Panc1 (cell line): Measurements from ENCODE around the gene SELENOM. TPM values are rescaled to one million over a fixed set of nuclear protein-coding genes. Genes with fewer than 3 reads are reported as not detected.

ENCODE experiments used
- ATAC-seq: fragments of 200-7000 bp; cut with Tn5 transposase; 2 replicates; pipeline ENCODE4 v1.9.1; 2020; ENCODE audit warnings: mild to moderate bottlenecking, moderate library complexity
- BruUV-seq: library from RNA; stranded (reverse); fragments of 400-500 nt; replicated peaks from 2 replicates; lab custom pipeline; 2021; lab: Mats Ljungman, UMichigan
- CTCF ChIA-PET: fragments of 300-600 bp; sonication (Branson Sonifier 250); formaldehyde crosslinking; loops from one replicate; lab custom pipeline; 2022; ENCODE audit warnings: antibody characterized with exemption; lab: Charles Lee
- POLR2A ChIA-PET: fragments of 300-600 bp; sonication (Branson Sonifier 250); formaldehyde crosslinking; loops from one replicate; lab custom pipeline; 2022; ENCODE audit warnings: antibody characterized with exemption; lab: Charles Lee
- DNase-seq: peaks from one replicate; pipeline ENCODE4 v3.0.0-alpha.2; 2010; ENCODE audit warnings: low read depth, low spot score
- H3K27ac ChIP-seq: 2 replicates; pipeline ENCODE4 v1.5.1; 2011; ENCODE audit warnings: mild to moderate bottlenecking, low read length, inconsistent platforms
- H3K27me3 ChIP-seq: fragments of 200-500 bp; sonication (Bioruptor generic); 2 replicates; pipeline ENCODE4 v1.6.0; 2014; ENCODE audit warnings: low read length, inconsistent platforms; ENCODE audit not compliant: control insufficient read depth, insufficient read depth
- H3K36me3 ChIP-seq: fragments of 200-500 bp; sonication (Bioruptor generic); 2 replicates; pipeline ENCODE4 v1.5.1; 2014; ENCODE audit warnings: inconsistent platforms, mild to moderate bottlenecking, low read length, moderate library complexity; ENCODE audit not compliant: control insufficient read depth, insufficient read depth
- H3K4me1 ChIP-seq: 2 replicates; pipeline ENCODE4 v1.5.1; 2011; ENCODE audit warnings: inconsistent platforms, mild to moderate bottlenecking, low read length, moderate library complexity; ENCODE audit not compliant: control insufficient read depth, insufficient read depth
- H3K4me3 ChIP-seq, 2 experiments: 2 replicates each; pipeline ENCODE4 v1.5.1; 2011 to 2012; ENCODE audit warnings: low read depth in 2 of 2, low read length in 2 of 2, mild to moderate bottlenecking in 2 of 2, inconsistent platforms in 1 of 2, moderate library complexity in 1 of 2
- H3K9me3 ChIP-seq: fragments of 200-500 bp; sonication (Bioruptor generic); 2 replicates; pipeline ENCODE4 v1.5.1; 2014; ENCODE audit warnings: low read depth, mild to moderate bottlenecking, inconsistent platforms, low read length, moderate library complexity; ENCODE audit not compliant: control insufficient read depth, insufficient read depth
- CTCF ChIP-seq: fragments of 450-650 bp; IDR thresholded peaks from 2 replicates; pipeline ENCODE4 v1.5.1; 2017; ENCODE audit warnings: mild to moderate bottlenecking
- POLR2AphosphoS5 ChIP-seq: IDR thresholded peaks from 2 replicates; pipeline ENCODE4 v1.6.1; 2012; ENCODE audit warnings: mild to moderate bottlenecking, low read depth, low read length, moderate library complexity
- SIN3A ChIP-seq: IDR thresholded peaks from 2 replicates; pipeline ENCODE4 v1.6.1; 2012; ENCODE audit warnings: low read depth, mild to moderate bottlenecking, low read length, moderate library complexity, borderline replicate concordance; ENCODE audit not compliant: insufficient read depth
- TCF7L2 ChIP-seq: IDR thresholded peaks from 2 replicates; pipeline ENCODE4 v1.6.1; 2011; ENCODE audit warnings: mild to moderate bottlenecking, low read depth, low read length, inconsistent platforms
- in situ Hi-C: cut with HindIII; loops from 2 replicates; pipeline ENCODE4 v1.10.0; 2016; ENCODE audit warnings: low sequenced_read_pairs, low pct_unique_long_range_greater_than_20kb
- intact Hi-C: fragments of 100-400 bp; cut with micrococcal nuclease; formaldehyde crosslinking; loops from one replicate; pipeline ENCODE4 v1.10.0; 2022; ENCODE audit not compliant: unreplicated experiment
- total RNA-seq: library from RNA; stranded (reverse); gene quantifications from one replicate; pipeline ENCODE4 v1.2.1, GENCODE V29; 2021; ENCODE audit not compliant: unreplicated experiment
- TF ChIP-seq, protein P1 (sequence below), 2 experiments: IDR thresholded peaks; 2 replicates each; pipeline ENCODE4 v1.6.1; 2011 to 2012; ENCODE audit warnings: low read depth in 2 of 2, control low read depth in 1 of 2, low read length in 1 of 2, mild to moderate bottlenecking in 1 of 2, moderate library complexity in 1 of 2; ENCODE audit not compliant: insufficient read depth in 1 of 2

Gene SELENOM
- total RNA-seq, 1 experiment from 2014 or later: 84.4 TPM

GRCh38 chr22:31090217-31091085, 16.9 kb downstream of the SELENOM start:
- CTCF ChIA-PET: interaction anchor here (0.6 kb wide), 1 partner anchor 170 kb away, joined by 7 read pairs; no protein-coding TSS in a partner anchor
- in situ Hi-C loops: no loop called here
- intact Hi-C loops: no loop called here

More at GRCh38 chr22:31090217-31091085, 16.9 kb downstream of the SELENOM start:
- Histone ChIP-seq H3K36me3 (no peaks in the 10 kb centered on the region), H3K27me3 (no peaks in the 10 kb centered on the region), H3K4me1 (peaks cover 3% of the 10 kb centered on the region; the same call in 1 of the 2 replicates), H3K4me3 (no peak overlapping the region), H3K9me3 (no peaks in the 10 kb centered on the region), H3K27ac (no peak overlapping the region)
- TF ChIP-seq TCF7L2: no peak
- no peak for TF ChIP-seq POLR2AphosphoS5
- no peak for TF ChIP-seq SIN3A
- TF ChIP-seq, protein P1, sequence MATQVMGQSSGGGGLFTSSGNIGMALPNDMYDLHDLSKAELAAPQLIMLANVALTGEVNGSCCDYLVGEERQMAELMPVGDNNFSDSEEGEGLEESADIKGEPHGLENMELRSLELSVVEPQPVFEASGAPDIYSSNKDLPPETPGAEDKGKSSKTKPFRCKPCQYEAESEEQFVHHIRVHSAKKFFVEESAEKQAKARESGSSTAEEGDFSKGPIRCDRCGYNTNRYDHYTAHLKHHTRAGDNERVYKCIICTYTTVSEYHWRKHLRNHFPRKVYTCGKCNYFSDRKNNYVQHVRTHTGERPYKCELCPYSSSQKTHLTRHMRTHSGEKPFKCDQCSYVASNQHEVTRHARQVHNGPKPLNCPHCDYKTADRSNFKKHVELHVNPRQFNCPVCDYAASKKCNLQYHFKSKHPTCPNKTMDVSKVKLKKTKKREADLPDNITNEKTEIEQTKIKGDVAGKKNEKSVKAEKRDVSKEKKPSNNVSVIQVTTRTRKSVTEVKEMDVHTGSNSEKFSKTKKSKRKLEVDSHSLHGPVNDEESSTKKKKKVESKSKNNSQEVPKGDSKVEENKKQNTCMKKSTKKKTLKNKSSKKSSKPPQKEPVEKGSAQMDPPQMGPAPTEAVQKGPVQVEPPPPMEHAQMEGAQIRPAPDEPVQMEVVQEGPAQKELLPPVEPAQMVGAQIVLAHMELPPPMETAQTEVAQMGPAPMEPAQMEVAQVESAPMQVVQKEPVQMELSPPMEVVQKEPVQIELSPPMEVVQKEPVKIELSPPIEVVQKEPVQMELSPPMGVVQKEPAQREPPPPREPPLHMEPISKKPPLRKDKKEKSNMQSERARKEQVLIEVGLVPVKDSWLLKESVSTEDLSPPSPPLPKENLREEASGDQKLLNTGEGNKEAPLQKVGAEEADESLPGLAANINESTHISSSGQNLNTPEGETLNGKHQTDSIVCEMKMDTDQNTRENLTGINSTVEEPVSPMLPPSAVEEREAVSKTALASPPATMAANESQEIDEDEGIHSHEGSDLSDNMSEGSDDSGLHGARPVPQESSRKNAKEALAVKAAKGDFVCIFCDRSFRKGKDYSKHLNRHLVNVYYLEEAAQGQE (IDR thresholded peaks at IDR 0.05; ENCODE audit: insufficient read depth in 1 of 2, low read depth in 2 of 2, low read length in 1 of 2): no peak
- no peak for TF ChIP-seq CTCF
- POLR2A ChIA-PET: no interaction called here
- DNase-seq: no peak
- ATAC-seq: no peak
- no TSS peak for BruUV-seq
